ENCODE data around the gene MIPEP.
"Not testable (repeated sequence)": the region's sequence is repeated elsewhere in the genome, so short reads cannot be mapped to it uniquely, and the experiment has no call there.

DNA sequence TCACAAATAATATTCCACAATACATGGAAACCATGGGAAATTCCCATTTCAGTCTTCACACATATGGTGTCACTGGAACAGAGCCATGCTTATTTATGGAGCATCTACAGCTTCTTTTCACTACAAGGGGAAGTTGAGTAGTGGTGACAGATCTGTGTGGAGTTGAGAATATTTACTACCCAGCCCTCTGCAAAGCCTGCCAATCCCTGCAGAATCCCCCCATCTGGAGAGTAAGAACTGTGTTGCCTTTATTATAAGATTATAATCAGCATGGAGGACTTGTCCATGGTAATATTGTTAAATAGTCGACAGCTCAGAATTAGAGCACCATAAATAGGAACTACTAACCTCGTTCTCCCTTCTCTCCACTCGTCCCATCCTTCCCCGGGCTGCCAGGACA is 4.6 kb upstream of the MIPEP start:
- not testable (repeated sequence) for TF ChIP-seq POLR2A, CTCF (IDR thresholded peaks at IDR 0.05)

Data from esophagus squamous epithelium (tissue), 4 donors.